GM12891 (cell line): ENCODE results near the gene MARCO.
"Not testable (repeated sequence)": the region's sequence is repeated elsewhere in the genome, so short reads cannot be mapped to it uniquely, and the experiment has no call there.

Experiments used
- DNase-seq: peaks from one replicate; pipeline ENCODE4 v3.0.0; 2011; ENCODE audit warnings: low spot score; ENCODE audit not compliant: insufficient read length
- FAIRE-seq: peaks from 2 replicates; lab custom pipeline; 2011; peaks lifted over from hg19 to GRCh38; lab: Jason Lieb, UNC
- PAX5 ChIP-seq: IDR thresholded peaks from 2 replicates; pipeline ENCODE4 v1.6.1; 2011; ENCODE audit warnings: low read length, moderate library complexity, mild to moderate bottlenecking; ENCODE audit not compliant: insufficient read depth, severe bottlenecking
- POLR2A ChIP-seq: IDR thresholded peaks from 2 replicates; pipeline ENCODE4 v1.6.1; 2011; ENCODE audit warnings: low read depth, low read length, control low read depth
- POLR2AphosphoS5 ChIP-seq: IDR thresholded peaks from 2 replicates; pipeline ENCODE4 v1.6.1; 2011; ENCODE audit warnings: low read depth, low read length, control low read depth
- POU2F2 ChIP-seq: IDR thresholded peaks from 2 replicates; pipeline ENCODE4 v1.6.1; 2011; ENCODE audit warnings: low read depth, mild to moderate bottlenecking, control low read depth, low read length, moderate library complexity
- SPI1 ChIP-seq: IDR thresholded peaks from 2 replicates; pipeline ENCODE4 v1.6.1; 2011; ENCODE audit warnings: low read depth, low read length, control low read depth
- TAF1 ChIP-seq: IDR thresholded peaks from 2 replicates; pipeline ENCODE4 v1.6.1; 2011; ENCODE audit warnings: low read depth, low read length, control low read depth

The MARCO gene

GRCh38 chr2:119026890-119027289, 84.9 kb downstream of the MARCO start:
- TF ChIP-seq PAX5 (no peak), POLR2AphosphoS5 (no peak), TAF1 (no peak), POU2F2 (no peak), POLR2A (no peak), SPI1 (no peak)
- no peak for DNase-seq

GRCh38 chr2:119028327-119029174, 86.6 kb downstream of the MARCO start:
- FAIRE-seq (no peak), DNase-seq (no peak)
- TF ChIP-seq SPI1 (no peak), POLR2A (no peak), TAF1 (no peak), POLR2AphosphoS5 (no peak), POU2F2 (no peak), PAX5 (no peak)

More at GRCh38 chr2:119026890-119027289, 84.9 kb downstream of the MARCO start:
- FAIRE-seq = no peak

DNA sequence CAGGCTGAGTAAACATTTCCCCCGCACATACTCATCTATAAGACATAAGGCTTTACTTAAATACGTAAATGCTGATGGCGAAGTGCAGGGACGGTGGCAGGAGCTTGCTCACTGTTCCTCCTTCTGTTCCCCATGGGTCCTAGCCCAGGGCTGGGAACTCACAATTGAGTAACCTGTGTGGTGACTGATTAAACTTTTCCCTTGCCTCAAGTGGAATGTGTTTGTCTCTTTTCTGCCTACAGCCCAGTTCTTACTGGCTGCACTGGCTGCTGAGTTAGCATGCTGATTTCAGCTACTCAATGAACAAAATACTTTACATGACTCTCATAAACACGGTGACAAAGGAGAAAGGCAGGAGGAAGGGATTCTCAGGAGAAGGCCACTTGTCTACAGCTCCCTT, 87.3 kb downstream of the MARCO start:
- no peak for DNase-seq
- FAIRE-seq = no peak
- no peak for TF ChIP-seq POLR2A

GRCh38 chr2:119037922-119038321, 95.9 kb downstream of the MARCO start:
- not testable (repeated sequence) for FAIRE-seq, DNase-seq

- FAIRE-seq (no peak), DNase-seq (no peak)
- no peak for TF ChIP-seq TAF1
- no peak for TF ChIP-seq POU2F2
- TF ChIP-seq POLR2AphosphoS5 = no peak
- TF ChIP-seq POLR2A = no peak
- TF ChIP-seq PAX5 = no peak
- no peak for TF ChIP-seq SPI1
These were observed 98.7 kb downstream of the MARCO start for GRCh38 chr2:119040730-119041129.
